H1 (cell line): ENCODE measurements around the gene TATDN2. TPM values are rescaled to one million over a fixed set of nuclear protein-coding genes. Genes with fewer than 3 reads are reported as not detected.

Experiments used
- CTCF ChIA-PET: fragments of 300-600 bp; sonication (Branson Sonifier 250); formaldehyde crosslinking; loops from one replicate; lab custom pipeline; 2021; ENCODE audit not compliant: partially characterized antibody; lab: Charles Lee
- POLR2A ChIA-PET: fragments of 300-600 bp; sonication (Branson Sonifier 250); formaldehyde crosslinking; loops from one replicate; lab custom pipeline; 2021; ENCODE audit warnings: inconsistent platforms; ENCODE audit not compliant: partially characterized antibody; lab: Charles Lee
- DNase-seq, 2 experiments: peaks; one replicate each; pipeline versions ENCODE4 v3.0.0 to v3.0.0-alpha.2; 2010 to 2022; ENCODE audit warnings: low spot score in 2 of 2, low read depth in 1 of 2, mixed read lengths in 1 of 2
- FAIRE-seq: peaks from 2 replicates; lab custom pipeline; 2011; peaks lifted over from hg19 to GRCh38; lab: Jason Lieb, UNC
- H2AFZ ChIP-seq: 2 replicates; pipeline ENCODE4 v1.8.1; 2012; ENCODE audit warnings: low read length, inconsistent platforms
- H2AK5ac ChIP-seq: 2 replicates; pipeline ENCODE4 v1.6.1; 2013; ENCODE audit warnings: low read depth, low read length
- H2BK120ac ChIP-seq: replicated peaks from 2 replicates; pipeline ENCODE3; 2013; ENCODE audit warnings: low read depth, low read length, inconsistent platforms
- H2BK12ac ChIP-seq: 2 replicates; pipeline ENCODE4 v1.6.1; 2013; ENCODE audit warnings: low read depth, low read length
- H2BK15ac ChIP-seq: 2 replicates; pipeline ENCODE4 v1.6.1; 2013; ENCODE audit warnings: low read length
- H2BK20ac ChIP-seq: 2 replicates; pipeline ENCODE4 v1.6.1; 2013; ENCODE audit warnings: low read length
- H2BK5ac ChIP-seq: 2 replicates; pipeline ENCODE4 v1.6.1; 2013; ENCODE audit warnings: low read depth, low read length
- H3K14ac ChIP-seq: 2 replicates; pipeline ENCODE4 v1.6.1; 2013; ENCODE audit warnings: inconsistent platforms; ENCODE audit not compliant: insufficient read length
- H3K18ac ChIP-seq: 2 replicates; pipeline ENCODE4 v1.6.1; 2013; ENCODE audit warnings: low read length; ENCODE audit errors: extremely low read depth
- H3K23ac ChIP-seq: 2 replicates; pipeline ENCODE4 v1.6.1; 2013; ENCODE audit warnings: inconsistent platforms; ENCODE audit not compliant: insufficient read length
- H3K23me2 ChIP-seq: 2 replicates; pipeline ENCODE4 v1.6.1; 2013; ENCODE audit warnings: low read depth, low read length
- H3K27ac ChIP-seq: 2 replicates; pipeline ENCODE4 v1.6.1; 2011; ENCODE audit warnings: low read depth, low read length, inconsistent platforms
- H3K27me3 ChIP-seq, 4 experiments: replicated peaks in 1 of 4; 1 replicate in 1 of 4; 2 replicates in 3 of 4; pipeline versions ENCODE4 v1.6.1 to v1.8.1; 2011 to 2013; ENCODE audit warnings: low read length in 3 of 4, mild to moderate bottlenecking in 3 of 4, inconsistent platforms in 2 of 4, mixed read lengths in 2 of 4, moderate library complexity in 1 of 4; ENCODE audit not compliant: control insufficient read depth in 3 of 4, insufficient read depth in 3 of 4; ENCODE audit errors: extremely low read depth in 1 of 4
- H3K36me3 ChIP-seq, 4 experiments: 2 replicates each; pipeline versions ENCODE4 v1.6.1 to v1.8.1; 2011 to 2013; ENCODE audit warnings: mild to moderate bottlenecking in 4 of 4, low read length in 3 of 4, moderate library complexity in 2 of 4, control low read depth in 1 of 4, inconsistent platforms in 1 of 4; ENCODE audit not compliant: insufficient read depth in 4 of 4, control insufficient read depth in 2 of 4
- H3K4ac ChIP-seq: replicated peaks from 2 replicates; pipeline ENCODE3; 2013; ENCODE audit warnings: low read length, low read depth, mixed read lengths, inconsistent platforms; ENCODE audit not compliant: insufficient read length
- H3K4me1 ChIP-seq, 4 experiments: replicated peaks in 1 of 4; 1 replicate in 1 of 4; 2 replicates in 3 of 4; pipeline versions ENCODE4 v1.6.1 to v1.8.1; 2011 to 2013; ENCODE audit warnings: low read length in 3 of 4, inconsistent platforms in 2 of 4, mixed read lengths in 1 of 4; ENCODE audit not compliant: insufficient read depth in 4 of 4, control insufficient read depth in 3 of 4
- H3K4me2 ChIP-seq, 2 experiments: 2 replicates each; pipeline versions ENCODE4 v1.6.1 to v1.8.1; 2011 to 2013; ENCODE audit warnings: low read depth in 2 of 2, low read length in 2 of 2, control low read depth in 1 of 2, inconsistent platforms in 1 of 2, mild to moderate bottlenecking in 1 of 2; ENCODE audit not compliant: insufficient read depth in 1 of 2
- H3K4me3 ChIP-seq, 4 experiments: fragments of 200-600, 300-600 bp in 1 of 4; sonication (generic), shearing (Covaris generic), sonication (Bioruptor Twin) in 1 of 4; 2 replicates each; pipeline versions ENCODE4 v1.5.1 to v1.8.1; 2011 to 2016; ENCODE audit warnings: low read length in 4 of 4, low read depth in 3 of 4, control low read depth in 2 of 4, inconsistent platforms in 2 of 4, mild to moderate bottlenecking in 2 of 4, mixed read lengths in 1 of 4, moderate library complexity in 1 of 4; ENCODE audit not compliant: insufficient read depth in 2 of 4; ENCODE audit errors: extremely low read depth in 1 of 4
- H3K56ac ChIP-seq: replicated peaks from 2 replicates; pipeline ENCODE3; 2013; ENCODE audit warnings: low read depth, mild to moderate bottlenecking, mixed read lengths, low read length, inconsistent platforms; ENCODE audit not compliant: insufficient read length
- H3K79me1 ChIP-seq: 2 replicates; pipeline ENCODE4 v1.6.1; 2013; ENCODE audit warnings: low read depth, low read length, control low read depth
- H3K79me2 ChIP-seq, 2 experiments: 2 replicates each; pipeline versions ENCODE4 v1.6.1 to v1.8.1; 2012 to 2013; ENCODE audit warnings: low read length in 2 of 2, mild to moderate bottlenecking in 2 of 2, inconsistent platforms in 1 of 2; ENCODE audit not compliant: insufficient read depth in 2 of 2, control insufficient read depth in 1 of 2
- H3K9ac ChIP-seq, 4 experiments: replicated peaks in 1 of 4; 1 replicate in 1 of 4; 2 replicates in 3 of 4; pipeline versions ENCODE4 v1.6.1 to v1.8.1; 2011 to 2013; ENCODE audit warnings: low read depth in 3 of 4, low read length in 3 of 4, control low read depth in 2 of 4, mild to moderate bottlenecking in 2 of 4, moderate library complexity in 2 of 4, inconsistent platforms in 1 of 4; ENCODE audit errors: extremely low read depth in 1 of 4
- H3K9me3 ChIP-seq, 2 experiments: 2 replicates each; pipeline versions ENCODE4 v1.6.1 to v1.8.1; 2012 to 2013; ENCODE audit warnings: mild to moderate bottlenecking in 2 of 2, moderate library complexity in 2 of 2, control low read depth in 1 of 2, inconsistent platforms in 1 of 2, low read depth in 1 of 2, low read length in 1 of 2, mixed read lengths in 1 of 2; ENCODE audit not compliant: insufficient read depth in 2 of 2
- H4K20me1 ChIP-seq, 2 experiments: replicated peaks in 1 of 2; 2 replicates each; pipeline versions ENCODE3 to v1.8.1; 2011 to 2013; ENCODE audit warnings: inconsistent platforms in 2 of 2, low read length in 2 of 2, mild to moderate bottlenecking in 1 of 2; ENCODE audit not compliant: insufficient read depth in 2 of 2, control insufficient read depth in 1 of 2
- H4K5ac ChIP-seq: 2 replicates; pipeline ENCODE4 v1.6.1; 2013; ENCODE audit warnings: low read length, low read depth, mixed read lengths, inconsistent platforms; ENCODE audit not compliant: insufficient read length
- H4K8ac ChIP-seq: 2 replicates; pipeline ENCODE4 v1.8.0; 2013; ENCODE audit warnings: mild to moderate bottlenecking, moderate library complexity, low read length, inconsistent platforms; ENCODE audit not compliant: insufficient read depth; ENCODE audit errors: extremely low read depth
- H4K91ac ChIP-seq: replicated peaks from 2 replicates; pipeline ENCODE3; 2013; ENCODE audit warnings: low read length, mixed read lengths, inconsistent platforms; ENCODE audit not compliant: insufficient read length
- BRCA1 ChIP-seq: IDR thresholded peaks from 2 replicates; pipeline ENCODE4 v1.6.1; 2012; ENCODE audit warnings: low read depth, low read length, improper control_type of control experiment
- CBX8 ChIP-seq: fragments of 300-800, 300-1000 bp; sonication (generic); IDR thresholded peaks from 2 replicates; pipeline ENCODE4 v1.7.1; 2016; ENCODE audit warnings: low read depth, low read length, borderline replicate concordance
- CHD1 ChIP-seq: IDR thresholded peaks from 2 replicates; pipeline ENCODE4 v1.6.1; 2012; ENCODE audit warnings: low read depth, low read length, improper control_type of control experiment
- GTF2F1 ChIP-seq: IDR thresholded peaks from 2 replicates; pipeline ENCODE4 v1.6.1; 2012; ENCODE audit warnings: low read depth, low read length, improper control_type of control experiment, borderline replicate concordance
- JUND ChIP-seq: IDR thresholded peaks from 2 replicates; pipeline ENCODE4 v1.6.1; 2011; ENCODE audit warnings: mild to moderate bottlenecking, improper control_type of control experiment, low read length
- KDM1A ChIP-seq: fragments of 200-600, 300-600 bp; sonication (generic); IDR thresholded peaks from 2 replicates; pipeline ENCODE4 v1.7.1; 2016; ENCODE audit warnings: mild to moderate bottlenecking, low read length, borderline replicate concordance
- RAD21 ChIP-seq, 2 experiments: IDR thresholded peaks in 1 of 2; conservative IDR thresholded peaks in 1 of 2; 2 replicates each; pipeline ENCODE4 v1.6.1; 2011; ENCODE audit warnings: low read depth in 2 of 2, low read length in 2 of 2, improper control_type of control experiment in 1 of 2, inconsistent platforms in 1 of 2, mild to moderate bottlenecking in 1 of 2, moderate library complexity in 1 of 2
- RBBP5 ChIP-seq: IDR thresholded peaks from 2 replicates; pipeline ENCODE4 v1.7.1; 2012; ENCODE audit warnings: low read depth, mild to moderate bottlenecking, inconsistent platforms, low read length, moderate library complexity, borderline replicate concordance
- SP1 ChIP-seq: IDR thresholded peaks from 2 replicates; pipeline ENCODE4 v1.6.1; 2011; ENCODE audit warnings: low read depth, low read length
- SUZ12 ChIP-seq: fragments of 200-600 bp; sonication (generic); IDR thresholded peaks from 2 replicates; pipeline ENCODE4 v1.6.1; 2012; ENCODE audit warnings: mild to moderate bottlenecking, inconsistent platforms, low read length, moderate library complexity, mixed read lengths
- WGBS, 2 experiments: shearing (Covaris generic) in 1 of 2; methylation state at CpG; one replicate each; pipeline versions ENCODE4 v1.1.6 to v1.1.7; 2013 to 2015; ENCODE audit warnings: low lambda C conversion rate in 2 of 2, mixed read lengths in 2 of 2, inconsistent platforms in 1 of 2, low coverage in 1 of 2, missing lambda C conversion rate in 1 of 2; ENCODE audit not compliant: insufficient replicate concordance in 2 of 2, insufficient coverage in 1 of 2, insufficient read length in 1 of 2; ENCODE audit errors: extremely low coverage in 1 of 2, missing lambda C conversion rate in 1 of 2; 5-methylcytosine and 5-hydroxymethylcytosine counted together
- polyA plus RNA-seq, 7 experiments: library from polyadenylated mRNA; depleted of rRNA in 3 of 7; stranded (reverse) in 5 of 7; unstranded in 2 of 7; fragments of >200 nt in 5 of 7; fragments of 200-250 nt in 2 of 7; gene quantifications; 1 replicate in 5 of 7; 2 replicates in 1 of 7; 4 replicates in 1 of 7; pipeline versions ENCODE4 v1.2.1 to v1.2.3, GENCODE V29; 2011 to 2013; ENCODE audit warnings: missing spikeins in 2 of 7, mixed read lengths in 2 of 7
- total RNA-seq: library from RNA; stranded (reverse); fragmentation: NEBNext Ultra II Directional; extraction: Animal tissue kit (Norgen Biotek cat#: 25700); gene quantifications from 2 replicates; pipeline ENCODE4 v1.2.1, GENCODE V29; 2021
- TF ChIP-seq, protein P1 (sequence below), 3 experiments: IDR thresholded peaks; 1 replicate in 2 of 3; 2 replicates in 1 of 3; pipeline versions ENCODE4 v1.5.1 to v1.6.1; 2011; ENCODE audit warnings: low read length in 3 of 3, mild to moderate bottlenecking in 3 of 3, inconsistent platforms in 2 of 3, low read depth in 1 of 3, moderate library complexity in 1 of 3; ENCODE audit not compliant: insufficient read depth in 1 of 3; ENCODE audit errors: control extremely low read depth in 1 of 3

Gene TATDN2
- total and polyA plus RNA-seq, 2 of the 8 experiments (the other 6 are each of a cell fraction or from before 2014, with no cell fraction given): 12.1 to 34.8 TPM

DNA sequence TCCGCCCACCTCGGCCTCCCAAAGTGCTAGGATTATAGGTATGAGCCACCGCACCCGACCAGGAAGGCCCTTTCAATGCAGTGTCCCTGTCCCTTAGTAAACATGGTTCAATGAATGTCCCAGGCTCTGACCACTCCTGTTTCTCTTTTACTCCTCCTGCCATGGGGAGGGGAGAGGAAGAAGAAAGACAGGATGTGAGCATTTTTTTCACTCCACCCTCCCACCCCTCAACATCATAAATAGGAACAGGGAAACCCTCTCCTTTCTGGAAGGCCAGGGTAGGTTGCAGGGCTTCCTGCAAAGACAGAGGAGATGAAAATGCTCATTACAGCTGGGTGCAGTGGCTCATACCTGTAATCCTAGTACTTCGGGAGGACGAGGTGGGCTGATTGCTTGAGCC is 7.5 kb upstream of the TATDN2 start:
- H2AFZ ChIP-seq: no peak overlapping the region
- no peak overlapping the region for H3K18ac ChIP-seq
- H3K79me1 ChIP-seq: no peaks in the 10 kb centered on the region
- H3K27me3 ChIP-seq: no peaks in the 10 kb centered on the region
- no peak overlapping the region for H2BK15ac ChIP-seq
- no peak for DNase-seq
- no peak overlapping the region for H2BK5ac ChIP-seq
- no peak overlapping the region for H3K27ac ChIP-seq
- peaks cover 0 to 2% (median 0%) of the 10 kb centered on the region in 4 experiments; a peak in 1 of 8 replicates for H3K36me3 ChIP-seq
- no peak overlapping the region for H3K4ac ChIP-seq
- no peaks in the 10 kb centered on the region for H4K20me1 ChIP-seq
- H4K8ac ChIP-seq: no peak overlapping the region
- no peaks in the 10 kb centered on the region for H3K9me3 ChIP-seq
- POLR2A ChIA-PET: no interaction called here
- H3K9ac ChIP-seq: no peak overlapping the region
- no peak overlapping the region for H4K5ac ChIP-seq
- H3K4me2 ChIP-seq: no peak overlapping the region
- CTCF ChIA-PET: interaction anchor here (0.7 to 1.6 kb wide), 2 partner anchors 23 to 76 kb away, joined by 3 read pairs; no protein-coding TSS in a partner anchor
- no peak overlapping the region for H3K23ac ChIP-seq
- 0 out of 7 replicates have a peak, but pooled peaks cover 0 to 2% (median 1%) of the 10 kb centered on the region in 4 experiments for H3K4me1 ChIP-seq
- no peak overlapping the region for H4K91ac ChIP-seq
- 92% methylated on average over 5 of the region's 6 CpGs; no CpG with 5 or more reads in 1 of the 2 experiments for WGBS, 2 experiments
- no peak overlapping the region for H2AK5ac ChIP-seq
- no peaks in the 10 kb centered on the region; the same call in 1 of the 2 replicates for H3K23me2 ChIP-seq
- H3K4me3 ChIP-seq: no peak overlapping the region
- FAIRE-seq: no peak
- H2BK20ac ChIP-seq: no peak overlapping the region
- no peak overlapping the region for H3K14ac ChIP-seq
- H3K79me2 ChIP-seq: no peaks in the 10 kb centered on the region
- no peak overlapping the region for H2BK120ac ChIP-seq
- H3K56ac ChIP-seq: no peak overlapping the region
- 0 out of 2 replicates have a peak overlapping the region, but pooled peaks have one; percentile 17 for H2BK12ac ChIP-seq
- no peak for TF ChIP-seq KDM1A
- TF ChIP-seq, protein P1, sequence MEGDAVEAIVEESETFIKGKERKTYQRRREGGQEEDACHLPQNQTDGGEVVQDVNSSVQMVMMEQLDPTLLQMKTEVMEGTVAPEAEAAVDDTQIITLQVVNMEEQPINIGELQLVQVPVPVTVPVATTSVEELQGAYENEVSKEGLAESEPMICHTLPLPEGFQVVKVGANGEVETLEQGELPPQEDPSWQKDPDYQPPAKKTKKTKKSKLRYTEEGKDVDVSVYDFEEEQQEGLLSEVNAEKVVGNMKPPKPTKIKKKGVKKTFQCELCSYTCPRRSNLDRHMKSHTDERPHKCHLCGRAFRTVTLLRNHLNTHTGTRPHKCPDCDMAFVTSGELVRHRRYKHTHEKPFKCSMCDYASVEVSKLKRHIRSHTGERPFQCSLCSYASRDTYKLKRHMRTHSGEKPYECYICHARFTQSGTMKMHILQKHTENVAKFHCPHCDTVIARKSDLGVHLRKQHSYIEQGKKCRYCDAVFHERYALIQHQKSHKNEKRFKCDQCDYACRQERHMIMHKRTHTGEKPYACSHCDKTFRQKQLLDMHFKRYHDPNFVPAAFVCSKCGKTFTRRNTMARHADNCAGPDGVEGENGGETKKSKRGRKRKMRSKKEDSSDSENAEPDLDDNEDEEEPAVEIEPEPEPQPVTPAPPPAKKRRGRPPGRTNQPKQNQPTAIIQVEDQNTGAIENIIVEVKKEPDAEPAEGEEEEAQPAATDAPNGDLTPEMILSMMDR (IDR thresholded peaks at IDR 0.05; ENCODE audit: control extremely low read depth in 1 of 3, insufficient read depth in 1 of 3, low read depth in 1 of 3, low read length in 3 of 3): no peak
- TF ChIP-seq CBX8: no peak
- TF ChIP-seq RBBP5: no peak
- TF ChIP-seq BRCA1: no peak
- TF ChIP-seq SP1: no peak
- no peak for TF ChIP-seq RAD21 (IDR thresholded peaks at IDR 0.05 in 1 of 2, conservative IDR thresholded peaks at IDR 0.05 in 1 of 2; ENCODE audit: low read depth in 2 of 2, low read length in 2 of 2)
- TF ChIP-seq GTF2F1: no peak
- no peak for TF ChIP-seq JUND
- no peak for TF ChIP-seq SUZ12
- TF ChIP-seq CHD1: no peak
